Activated T-cell treated with anti-CD3 and anti-CD28 coated beads, Interleukin-2, amount 50 U/mL, for 4 hours (primary cell): ENCODE results near the gene ARHGAP8. TPM values are rescaled to one million over a fixed set of nuclear protein-coding genes. Genes with fewer than 3 reads are reported as not detected.

ENCODE experiments used
- ATAC-seq, 2 donors: fragments of 200-7000 bp; cut with Tn5 transposase; one replicate each; pipeline ENCODE4 v1.10.0; 2021
- DNase-seq: peaks from one replicate; pipeline ENCODE4 v3.0.0-alpha.2; 2020
- H3K27me3 Mint-ChIP-seq: one replicate; pipeline ENCODE4 v1.8.0; 2021; ENCODE audit warnings: low read depth, mixed read lengths
- H3K36me3 Mint-ChIP-seq: one replicate; pipeline ENCODE4 v1.8.0; 2022; ENCODE audit warnings: mixed read lengths; ENCODE audit not compliant: insufficient read depth
- H3K4me1 Mint-ChIP-seq: one replicate; pipeline ENCODE4 v1.8.0; 2021; ENCODE audit warnings: low read depth, mixed read lengths
- H3K4me3 Mint-ChIP-seq: one replicate; pipeline ENCODE4 v1.8.0; 2021; ENCODE audit warnings: mild to moderate bottlenecking, moderate library complexity, mixed read lengths
- H3K9me3 Mint-ChIP-seq: one replicate; pipeline ENCODE4 v1.8.0; 2021; ENCODE audit warnings: mixed read lengths
- total RNA-seq, 3 donors: library from RNA; stranded (reverse); gene quantifications; one replicate each; pipeline ENCODE4 v1.2.1, GENCODE V29; 2021

Gene ARHGAP8
- total RNA-seq, 3 donors from 2014 or later, result 0.53 to 2.0 (median 1.0) TPM

- Mint-ChIP-seq H3K36me3 (no peaks in the 10 kb centered on the region), H3K27me3 (peaks cover 21% of the 10 kb centered on the region), H3K4me3 (no peak overlapping the region), H3K4me1 (peaks cover 2% of the 10 kb centered on the region), H3K9me3 (no peaks in the 10 kb centered on the region)
- no peak for DNase-seq
- ATAC-seq, result no peak
Measured at GRCh38 chr22:44823396-44823795, 71.0 kb downstream of the ARHGAP8 start.

- DNase-seq (no peak), ATAC-seq (no peak)
- H3K9me3 Mint-ChIP-seq, result no peaks in the 10 kb centered on the region
- H3K36me3 Mint-ChIP-seq, result no peaks in the 10 kb centered on the region
- H3K4me1 Mint-ChIP-seq, result peaks cover 2% of the 10 kb centered on the region
- no peak overlapping the region for H3K4me3 Mint-ChIP-seq
- peaks cover 21% of the 10 kb centered on the region for H3K27me3 Mint-ChIP-seq
Measured at GRCh38 chr22:44823806-44824205, 71.4 kb downstream of the ARHGAP8 start.

GRCh38 chr22:44824271-44824670 is 71.9 kb downstream of the ARHGAP8 start:
- H3K36me3 Mint-ChIP-seq, result no peaks in the 10 kb centered on the region
- DNase-seq, result no peak
- H3K27me3 Mint-ChIP-seq, result peaks cover 21% of the 10 kb centered on the region
- peaks cover 2% of the 10 kb centered on the region for H3K4me1 Mint-ChIP-seq
- no peaks in the 10 kb centered on the region for H3K9me3 Mint-ChIP-seq
- H3K4me3 Mint-ChIP-seq, result no peak overlapping the region
- no peak for ATAC-seq

- Mint-ChIP-seq H3K9me3 (no peaks in the 10 kb centered on the region), H3K36me3 (no peaks in the 10 kb centered on the region), H3K4me3 (no peak overlapping the region), H3K27me3 (peaks cover 20% of the 10 kb centered on the region), H3K4me1 (peaks cover 2% of the 10 kb centered on the region)
- ATAC-seq (no peak), DNase-seq (no peak)
Measured at GRCh38 chr22:44825310-44826150, 73.2 kb downstream of the ARHGAP8 start.

- Mint-ChIP-seq H3K4me3 (no peak overlapping the region), H3K27me3 (peaks cover 16% of the 10 kb centered on the region), H3K36me3 (no peaks in the 10 kb centered on the region), H3K9me3 (no peaks in the 10 kb centered on the region), H3K4me1 (no peaks in the 10 kb centered on the region)
- DNase-seq, result no peak
- ATAC-seq, result no peak
Measured at GRCh38 chr22:44827666-44828190, 75.4 kb downstream of the ARHGAP8 start.

GRCh38 chr22:44828193-44828592 is 75.8 kb downstream of the ARHGAP8 start:
- no peaks in the 10 kb centered on the region for H3K36me3 Mint-ChIP-seq
- no peaks in the 10 kb centered on the region for H3K4me1 Mint-ChIP-seq
- DNase-seq (no peak), ATAC-seq (peak in 1 of 2 donors; percentile 55)
- no peaks in the 10 kb centered on the region for H3K9me3 Mint-ChIP-seq
- peaks cover 17% of the 10 kb centered on the region for H3K27me3 Mint-ChIP-seq
- no peak overlapping the region for H3K4me3 Mint-ChIP-seq

GRCh38 chr22:44831885-44832284 is 79.5 kb downstream of the ARHGAP8 start:
- ATAC-seq (no peak), DNase-seq (no peak)
- no peaks in the 10 kb centered on the region for H3K36me3 Mint-ChIP-seq
- H3K9me3 Mint-ChIP-seq, result peaks cover 13% of the 10 kb centered on the region
- peaks cover 27% of the 10 kb centered on the region for H3K27me3 Mint-ChIP-seq
- no peak overlapping the region for H3K4me3 Mint-ChIP-seq
- no peaks in the 10 kb centered on the region for H3K4me1 Mint-ChIP-seq

GRCh38 chr22:44834065-44834464 is 81.7 kb downstream of the ARHGAP8 start:
- ATAC-seq (no peak), DNase-seq (no peak)
- Mint-ChIP-seq H3K4me3 (no peak overlapping the region), H3K27me3 (peaks cover 19% of the 10 kb centered on the region), H3K9me3 (peaks cover 13% of the 10 kb centered on the region), H3K4me1 (no peaks in the 10 kb centered on the region), H3K36me3 (no peaks in the 10 kb centered on the region)

- no peak for ATAC-seq
- H3K27me3 Mint-ChIP-seq, result peaks cover 31% of the 10 kb centered on the region
- DNase-seq, result no peak
- H3K4me1 Mint-ChIP-seq, result no peaks in the 10 kb centered on the region
- H3K4me3 Mint-ChIP-seq, result no peak overlapping the region
- H3K36me3 Mint-ChIP-seq, result no peaks in the 10 kb centered on the region
- peaks cover 13% of the 10 kb centered on the region for H3K9me3 Mint-ChIP-seq
Measured at GRCh38 chr22:44837481-44837880, 85.1 kb downstream of the ARHGAP8 start.

- Mint-ChIP-seq H3K4me3 (no peak overlapping the region), H3K4me1 (no peaks in the 10 kb centered on the region), H3K27me3 (peaks cover 28% of the 10 kb centered on the region), H3K9me3 (peaks cover 13% of the 10 kb centered on the region), H3K36me3 (no peaks in the 10 kb centered on the region)
- no peak for ATAC-seq
- no peak for DNase-seq
Measured at GRCh38 chr22:44838316-44839016, 86.1 kb downstream of the ARHGAP8 start.

GRCh38 chr22:44839061-44839460 is 86.7 kb downstream of the ARHGAP8 start:
- Mint-ChIP-seq H3K27me3 (peaks cover 25% of the 10 kb centered on the region), H3K4me3 (no peak overlapping the region), H3K9me3 (peaks cover 13% of the 10 kb centered on the region), H3K4me1 (no peaks in the 10 kb centered on the region), H3K36me3 (no peaks in the 10 kb centered on the region)
- no peak for DNase-seq
- ATAC-seq, result no peak

GRCh38 chr22:44839721-44840120 is 87.3 kb downstream of the ARHGAP8 start:
- ATAC-seq, result no peak
- H3K4me3 Mint-ChIP-seq, result no peak overlapping the region
- H3K36me3 Mint-ChIP-seq, result no peaks in the 10 kb centered on the region
- peaks cover 21% of the 10 kb centered on the region for H3K27me3 Mint-ChIP-seq
- H3K4me1 Mint-ChIP-seq, result no peaks in the 10 kb centered on the region
- no peak for DNase-seq
- H3K9me3 Mint-ChIP-seq, result peaks cover 12% of the 10 kb centered on the region

- no peak overlapping the region for H3K4me3 Mint-ChIP-seq
- no peak for DNase-seq
- H3K36me3 Mint-ChIP-seq, result no peaks in the 10 kb centered on the region
Measured at GRCh38 chr22:44840611-44841322, 88.4 kb downstream of the ARHGAP8 start.

GRCh38 chr22:44842417-44842816 is 90.0 kb downstream of the ARHGAP8 start:
- no peak for DNase-seq
- H3K4me1 Mint-ChIP-seq, result no peaks in the 10 kb centered on the region
- H3K27me3 Mint-ChIP-seq, result peaks cover 18% of the 10 kb centered on the region
- no peak for ATAC-seq
- no peak overlapping the region for H3K4me3 Mint-ChIP-seq
- H3K36me3 Mint-ChIP-seq, result no peaks in the 10 kb centered on the region
- peaks cover 8% of the 10 kb centered on the region for H3K9me3 Mint-ChIP-seq

More at GRCh38 chr22:44840611-44841322, 88.4 kb downstream of the ARHGAP8 start:
- H3K9me3 Mint-ChIP-seq, result peaks cover 12% of the 10 kb centered on the region
- H3K27me3 Mint-ChIP-seq, result peaks cover 22% of the 10 kb centered on the region
- H3K4me1 Mint-ChIP-seq, result no peaks in the 10 kb centered on the region
- no peak for ATAC-seq
